ENCODE data around the gene SEPTIN1.
"Not testable (repeated sequence)": the region's sequence is repeated elsewhere in the genome, so short reads cannot be mapped to it uniquely, and the experiment has no call there.

The SEPTIN1 gene

GRCh38 chr16:30397056-30397455 is 14.7 kb upstream of the SEPTIN1 start:
- no peak overlapping the region for H3K4me3 ChIP-seq (ENCODE audit: low read depth, low read length)
- TF ChIP-seq MAX (IDR thresholded peaks at IDR 0.05; ENCODE audit: low read depth, low read length): no peak
- no peak for TF ChIP-seq CTCF (IDR thresholded peaks at IDR 0.05; ENCODE audit: low read depth, low read length)
- no peak for TF ChIP-seq POLR2A (IDR thresholded peaks at IDR 0.05; ENCODE audit: extremely low read depth, insufficient read length)
- TF ChIP-seq MYC (IDR thresholded peaks at IDR 0.05; ENCODE audit: low read depth, low read length): no peak
- no peak for DNase-seq (ENCODE audit: low read depth)

- DNase-seq (ENCODE audit: low read depth): not testable (repeated sequence)
- peak overlapping the region; percentile 75 for H3K4me3 ChIP-seq (ENCODE audit: low read depth, low read length)
Observed at GRCh38 chr16:30396627-30397026, 14.3 kb upstream of the SEPTIN1 start.

GRCh38 chr16:30395992-30396585 is 13.7 kb upstream of the SEPTIN1 start:
- peak overlapping the region; percentile 75 for H3K4me3 ChIP-seq (ENCODE audit: low read depth, low read length)
- TF ChIP-seq POLR2A (IDR thresholded peaks at IDR 0.05; ENCODE audit: extremely low read depth, insufficient read length) (no peak), CTCF (IDR thresholded peaks at IDR 0.05; ENCODE audit: low read depth, low read length) (no peak), MYC (IDR thresholded peaks at IDR 0.05; ENCODE audit: low read depth, low read length) (no peak), MAX (IDR thresholded peaks at IDR 0.05; ENCODE audit: low read depth, low read length) (no peak)
- peak; percentile 72 for DNase-seq (ENCODE audit: low read depth)

GRCh38 chr16:30395155-30395991 is 13.0 kb upstream of the SEPTIN1 start, which contains the start of gene ZNF48:
ZNF48 (plus strand) TSS chr16:30395420; CDS start chr16:30395795, 375 bp downstream.
- peak; percentile 92 for DNase-seq (ENCODE audit: low read depth)
- TF ChIP-seq POLR2A (IDR thresholded peaks at IDR 0.05; ENCODE audit: extremely low read depth, insufficient read length) (peak; percentile 57), CTCF (IDR thresholded peaks at IDR 0.05; ENCODE audit: low read depth, low read length) (peak; percentile 15), MYC (IDR thresholded peaks at IDR 0.05; ENCODE audit: low read depth, low read length) (peak; percentile 69; the same call in 1 of the 2 replicates), MAX (IDR thresholded peaks at IDR 0.05; ENCODE audit: low read depth, low read length) (peak; percentile 78)
- H3K4me3 ChIP-seq (ENCODE audit: low read depth, low read length): peak within 1 kb of the TSS; percentile 75

- H3K4me3 ChIP-seq (ENCODE audit: low read depth, low read length): peak overlapping the region; percentile 75
- DNase-seq (ENCODE audit: low read depth): no peak
- TF ChIP-seq MAX (IDR thresholded peaks at IDR 0.05; ENCODE audit: low read depth, low read length) (no peak), CTCF (IDR thresholded peaks at IDR 0.05; ENCODE audit: low read depth, low read length) (no peak), MYC (IDR thresholded peaks at IDR 0.05; ENCODE audit: low read depth, low read length) (no peak), POLR2A (IDR thresholded peaks at IDR 0.05; ENCODE audit: extremely low read depth, insufficient read length) (no peak)
Observed at GRCh38 chr16:30394592-30395154, 12.3 kb upstream of the SEPTIN1 start.

GRCh38 chr16:30383521-30383920 is 1.2 kb upstream of the SEPTIN1 start:
- H3K4me3 ChIP-seq (ENCODE audit: low read depth, low read length): no peak overlapping the region
- DNase-seq (ENCODE audit: low read depth): no peak
- TF ChIP-seq POLR2A (IDR thresholded peaks at IDR 0.05; ENCODE audit: extremely low read depth, insufficient read length) (no peak), MYC (IDR thresholded peaks at IDR 0.05; ENCODE audit: low read depth, low read length) (no peak), CTCF (IDR thresholded peaks at IDR 0.05; ENCODE audit: low read depth, low read length) (no peak), MAX (IDR thresholded peaks at IDR 0.05; ENCODE audit: low read depth, low read length) (no peak)
